Common myeloid progenitor, CD34-positive (primary cell): ENCODE results near the gene AKAP1.

Experiments
- CTCF ChIA-PET: fragments of 350-600 bp; sonication (Branson Sonifier 250); formaldehyde crosslinking; loops from one replicate; lab custom pipeline; 2021; ENCODE audit warnings: antibody characterized with exemption; lab: Charles Lee
- POLR2A ChIA-PET: fragments of 350-600 bp; sonication (Branson Sonifier 250); formaldehyde crosslinking; loops from one replicate; lab custom pipeline; 2021; ENCODE audit warnings: antibody characterized with exemption; lab: Charles Lee
- DNase-seq, 3 donors: peaks; one replicate each; pipeline versions ENCODE4 v3.0.0 to v3.0.0-alpha.2; 2013
- H3K27ac ChIP-seq, 2 experiments: 1 replicate in 1 of 2; 2 replicates in 1 of 2; pipeline ENCODE4 v1.7.0; 2013; ENCODE audit warnings: inconsistent platforms in 2 of 2, low read length in 2 of 2, mild to moderate bottlenecking in 2 of 2, low read depth in 1 of 2, moderate library complexity in 1 of 2; ENCODE audit not compliant: severe bottlenecking in 2 of 2, insufficient read depth in 1 of 2, poor library complexity in 1 of 2
- H3K27me3 ChIP-seq, 5 experiments: replicated peaks in 2 of 5; 1 replicate in 3 of 5; 2 replicates in 2 of 5; pipeline versions ENCODE4 v1.6.1 to v1.7.0; 2013; ENCODE audit warnings: low read length in 4 of 5, mild to moderate bottlenecking in 2 of 5, moderate library complexity in 2 of 5, inconsistent platforms in 1 of 5; ENCODE audit not compliant: insufficient read depth in 5 of 5, control insufficient read depth in 4 of 5
- H3K36me3 ChIP-seq, 4 experiments: 1 replicate in 2 of 4; 2 replicates in 2 of 4; pipeline versions ENCODE4 v1.6.1 to v1.7.0; 2013; ENCODE audit warnings: low read length in 3 of 4, control low read depth in 1 of 4, mild to moderate bottlenecking in 1 of 4; ENCODE audit not compliant: control insufficient read depth in 4 of 4, insufficient read depth in 4 of 4
- H3K4me1 ChIP-seq, 4 experiments: 1 replicate in 3 of 4; 2 replicates in 1 of 4; pipeline versions ENCODE4 v1.6.1 to v1.7.1; 2013; ENCODE audit warnings: low read length in 3 of 4, mild to moderate bottlenecking in 3 of 4, control low read depth in 1 of 4, inconsistent platforms in 1 of 4, moderate library complexity in 1 of 4; ENCODE audit not compliant: control insufficient read depth in 4 of 4, insufficient read depth in 4 of 4; ENCODE audit errors: control extremely low read depth in 1 of 4
- H3K4me3 ChIP-seq, 7 experiments: 1 replicate in 4 of 7; 2 replicates in 3 of 7; pipeline versions ENCODE4 v1.5.1 to v1.7.0; 2013; ENCODE audit warnings: mild to moderate bottlenecking in 7 of 7, low read length in 6 of 7, moderate library complexity in 6 of 7, inconsistent platforms in 2 of 7, low read depth in 2 of 7, control low read depth in 1 of 7; ENCODE audit not compliant: insufficient read depth in 4 of 7, control insufficient read depth in 1 of 7; ENCODE audit errors: extremely low read depth in 1 of 7
- H3K9me3 ChIP-seq, 5 experiments: 1 replicate in 4 of 5; 2 replicates in 1 of 5; pipeline versions ENCODE4 v1.6.1 to v1.7.1; 2013; ENCODE audit warnings: low read length in 4 of 5, mild to moderate bottlenecking in 2 of 5, inconsistent platforms in 1 of 5, low read depth in 1 of 5, moderate library complexity in 1 of 5; ENCODE audit not compliant: control insufficient read depth in 4 of 5, insufficient read depth in 2 of 5; ENCODE audit errors: control extremely low read depth in 1 of 5
- WGBS: methylation state at CpG from one replicate; pipeline ENCODE4 v1.1.5; 2013; ENCODE audit not compliant: insufficient coverage; 5-methylcytosine and 5-hydroxymethylcytosine counted together

The AKAP1 gene

GRCh38 chr17:57092171-57092570 is 7.1 kb downstream of the AKAP1 start:
- CTCF ChIA-PET, result no interaction called here

GRCh38 chr17:57092779-57093178 is 7.7 kb downstream of the AKAP1 start:
- POLR2A ChIA-PET, result no interaction called here
- CTCF ChIA-PET, result interaction anchor here (1.3 kb wide), 1 partner anchor 9 kb away, joined by 3 read pairs; no protein-coding TSS in a partner anchor
- peaks cover 0 to 18% (median 1%) of the 10 kb centered on the region in 4 experiments for H3K36me3 ChIP-seq
- no peak for DNase-seq
- no peaks in the 10 kb centered on the region for H3K27me3 ChIP-seq
- no peak overlapping the region for H3K4me3 ChIP-seq
- H3K27ac ChIP-seq, result no peak overlapping the region
- no peaks in the 10 kb centered on the region for H3K9me3 ChIP-seq
- over 99% methylated on average over 8 of the region's 8 CpGs for WGBS
- H3K4me1 ChIP-seq, result peaks cover 0 to 13% (median 1%) of the 10 kb centered on the region in 4 experiments

More at GRCh38 chr17:57092171-57092570, 7.1 kb downstream of the AKAP1 start:
- no peak overlapping the region for H3K4me3 ChIP-seq
- no peak overlapping the region for H3K27ac ChIP-seq
- DNase-seq, result no peak
- H3K9me3 ChIP-seq, result no peaks in the 10 kb centered on the region
- peaks cover 0 to 18% (median 1%) of the 10 kb centered on the region in 4 experiments for H3K36me3 ChIP-seq
- 92% methylated on average over 2 of the region's 2 CpGs for WGBS
- H3K4me1 ChIP-seq, result peaks cover 0 to 14% (median 1%) of the 10 kb centered on the region in 4 experiments
- no peaks in the 10 kb centered on the region for H3K27me3 ChIP-seq
- POLR2A ChIA-PET, result no interaction called here

GRCh38 chr17:57096472-57097202 is 11.6 kb downstream of the AKAP1 start:
- H3K27me3 ChIP-seq, result no peaks in the 10 kb centered on the region
- WGBS, result 98% methylated on average over 5 of the region's 6 CpGs

GRCh38 chr17:57097832-57098421 is 12.9 kb downstream of the AKAP1 start:
- H3K9me3 ChIP-seq, result no peaks in the 10 kb centered on the region
- H3K27me3 ChIP-seq, result no peaks in the 10 kb centered on the region
- ChIA-PET POLR2A (no interaction called here), CTCF (interaction anchor here (0.6 to 1.6 kb wide), 5 partner anchors 8 to 642 kb away, joined by 3 to 4 read pairs (median 3); no protein-coding TSS in a partner anchor)
- H3K4me3 ChIP-seq, result no peak overlapping the region
- H3K36me3 ChIP-seq, result peaks cover 0 to 12% (median 0%) of the 10 kb centered on the region in 4 experiments
- 64% methylated on average over 2 of the region's 2 CpGs for WGBS
- H3K4me1 ChIP-seq, result peaks cover 3 to 16% (median 12%) of the 10 kb centered on the region in 4 experiments
- no peak overlapping the region for H3K27ac ChIP-seq
- no peak for DNase-seq

More at GRCh38 chr17:57096472-57097202, 11.6 kb downstream of the AKAP1 start:
- ChIA-PET POLR2A (no interaction called here), CTCF (interaction anchor here (1.5 kb wide), 1 partner anchor 13 kb away, joined by 4 read pairs; no protein-coding TSS in a partner anchor)
- Histone ChIP-seq H3K4me3 (no peak overlapping the region), H3K36me3 (peaks cover 0 to 16% (median 0%) of the 10 kb centered on the region in 4 experiments), H3K9me3 (no peaks in the 10 kb centered on the region), H3K27ac (no peak overlapping the region), H3K4me1 (peaks cover under 1 to 10% (median 5%) of the 10 kb centered on the region in 4 experiments)
- no peak for DNase-seq

- H3K9me3 ChIP-seq, result no peaks in the 10 kb centered on the region
- H3K27me3 ChIP-seq, result no peaks in the 10 kb centered on the region
- H3K27ac ChIP-seq, result no peak overlapping the region
- DNase-seq, result no peak
- CTCF ChIA-PET, result no interaction called here
- POLR2A ChIA-PET, result no interaction called here
- H3K4me1 ChIP-seq, result peaks cover 3 to 16% (median 12%) of the 10 kb centered on the region in 4 experiments
- WGBS, result 85% methylated on average over 3 of the region's 3 CpGs
- peaks cover 0 to 7% (median 0%) of the 10 kb centered on the region in 4 experiments for H3K36me3 ChIP-seq
- no peak overlapping the region for H3K4me3 ChIP-seq
These were observed 14.1 kb downstream of the AKAP1 start for GRCh38 chr17:57099165-57099564.

- CTCF ChIA-PET, result interaction anchor here (0.6 to 1.5 kb wide), 4 partner anchors 9 to 712 kb away, joined by 3 to 5 read pairs (median 3); no protein-coding TSS in a partner anchor
- 49% methylated on average over 3 of the region's 4 CpGs for WGBS
- POLR2A ChIA-PET, result interaction anchor here (0.6 to 0.7 kb wide), 2 partner anchors 28 to 156 kb away, joined by 4 to 6 read pairs; no protein-coding TSS in a partner anchor
These were observed 17.1 kb downstream of the AKAP1 start for GRCh38 chr17:57102122-57102521.

More at GRCh38 chr17:57102122-57102521, 17.1 kb downstream of the AKAP1 start:
- H3K27me3 ChIP-seq, result no peaks in the 10 kb centered on the region
- H3K9me3 ChIP-seq, result no peaks in the 10 kb centered on the region
- H3K36me3 ChIP-seq, result peaks cover 0 to 17% (median 6%) of the 10 kb centered on the region in 4 experiments
- peaks cover 3 to 16% (median 12%) of the 10 kb centered on the region in 4 experiments for H3K4me1 ChIP-seq
- no peak overlapping the region for H3K27ac ChIP-seq
- DNase-seq, result peak; percentile 44 to 86 (median 80)
- H3K4me3 ChIP-seq, result no peak overlapping the region
